GM03348 (cell line): ENCODE data around the gene C1QL2.

ENCODE experiments used
- DNase-seq: peaks from one replicate; pipeline ENCODE4 v3.0.0; 2012; ENCODE audit warnings: low spot score

The C1QL2 gene

DNA sequence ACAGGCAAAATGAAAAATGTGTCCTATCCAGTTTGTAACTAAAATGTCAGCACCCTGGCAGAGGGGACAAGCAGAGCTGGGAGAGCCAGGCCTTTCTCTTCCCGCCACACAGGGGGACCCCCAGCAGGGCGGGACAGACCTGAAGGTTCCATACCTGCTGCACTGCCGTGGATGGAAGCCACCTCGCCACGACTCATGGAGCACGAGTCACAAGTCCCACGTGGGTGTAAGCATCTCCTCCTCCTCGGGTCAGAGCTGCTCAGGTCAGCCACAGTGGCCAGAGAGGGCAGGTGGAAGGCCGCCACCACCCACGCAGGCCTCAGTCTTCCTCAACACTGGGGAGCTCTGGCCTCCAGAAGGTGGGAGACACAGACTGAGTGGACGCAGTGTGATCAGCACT is 21.0 kb downstream of the C1QL2 start:
- DNase-seq, result no peak

DNA sequence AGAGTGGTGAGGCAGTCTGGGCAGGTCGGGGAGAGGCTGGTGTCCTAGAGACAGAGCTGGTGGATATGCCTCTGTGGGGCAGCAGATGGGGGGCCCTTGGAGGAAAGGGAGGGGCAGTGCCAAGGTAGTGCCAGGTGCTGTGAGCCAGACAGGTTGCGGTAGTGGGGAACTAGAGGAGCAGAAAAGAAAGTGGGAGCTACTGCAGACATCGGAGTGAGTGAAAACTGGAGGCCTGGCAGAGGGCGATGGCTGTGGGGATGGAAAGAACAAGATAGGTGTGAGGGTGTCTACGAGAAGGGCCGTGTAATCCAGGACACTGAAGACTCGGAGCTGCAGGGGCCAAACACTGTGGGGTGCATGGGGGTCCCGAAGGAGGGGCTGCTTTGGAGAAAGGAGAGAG is 21.7 kb downstream of the C1QL2 start:
- DNase-seq, result no peak

DNA sequence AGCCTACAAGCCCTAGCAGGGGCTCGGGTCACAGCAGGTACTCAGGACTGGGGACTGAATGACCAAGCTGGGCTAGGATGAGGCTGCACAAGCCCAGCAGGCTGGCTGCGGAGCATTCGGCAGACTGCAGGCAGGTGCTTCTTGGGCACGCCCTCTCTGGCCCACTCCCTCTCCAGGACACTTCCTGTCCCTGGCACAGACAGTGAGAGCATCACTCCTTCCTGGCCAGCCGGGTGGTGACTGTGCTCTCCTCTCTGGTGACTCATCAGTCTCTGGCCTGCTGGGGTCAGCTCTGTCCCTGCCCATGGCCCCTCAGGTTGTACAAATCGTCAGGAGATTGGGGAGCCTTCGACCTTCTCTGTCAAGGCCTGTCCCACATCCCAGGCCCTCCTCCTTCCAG is 22.5 kb downstream of the C1QL2 start:
- no peak for DNase-seq

DNA sequence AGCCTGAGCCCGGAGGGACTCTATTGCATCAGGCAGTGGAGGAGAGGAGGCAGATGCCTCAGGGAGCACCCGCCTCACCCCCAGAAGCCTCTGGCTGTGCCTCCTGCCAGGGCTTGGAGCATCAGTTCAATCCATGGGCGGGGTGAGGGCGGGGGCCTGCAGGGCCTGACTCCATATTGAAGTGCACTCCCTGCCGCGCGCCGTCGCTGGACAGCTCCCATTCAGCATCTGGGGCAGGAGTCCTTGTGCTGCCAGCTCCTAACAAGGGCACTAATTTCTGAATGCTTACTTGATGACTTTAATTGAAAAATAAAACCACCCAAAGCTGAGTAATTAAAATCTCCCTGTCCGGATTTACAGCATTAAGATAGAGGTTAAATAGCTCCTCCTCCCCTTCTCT is 23.8 kb downstream of the C1QL2 start:
- no peak for DNase-seq

DNA sequence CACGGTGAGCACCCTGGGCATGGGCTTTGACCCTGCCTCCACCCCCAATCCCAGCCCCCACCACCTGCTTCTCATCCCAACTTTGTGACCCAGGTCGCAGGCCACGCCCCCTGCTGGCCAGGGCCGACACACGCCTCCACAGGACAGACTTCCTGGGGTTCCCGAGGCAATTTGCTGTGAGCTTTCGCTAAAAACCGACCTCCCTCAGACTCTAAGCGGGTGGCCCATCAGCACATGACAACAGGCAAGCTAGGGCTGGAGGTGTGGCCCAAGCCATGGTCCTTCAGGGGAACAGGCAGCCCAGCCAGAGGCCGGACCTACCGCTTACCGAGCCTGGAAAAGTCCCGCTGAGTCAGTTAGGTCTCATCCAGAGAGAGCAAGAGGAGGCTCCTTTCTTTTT is 31.9 kb downstream of the C1QL2 start:
- peak; percentile 58 for DNase-seq

DNA sequence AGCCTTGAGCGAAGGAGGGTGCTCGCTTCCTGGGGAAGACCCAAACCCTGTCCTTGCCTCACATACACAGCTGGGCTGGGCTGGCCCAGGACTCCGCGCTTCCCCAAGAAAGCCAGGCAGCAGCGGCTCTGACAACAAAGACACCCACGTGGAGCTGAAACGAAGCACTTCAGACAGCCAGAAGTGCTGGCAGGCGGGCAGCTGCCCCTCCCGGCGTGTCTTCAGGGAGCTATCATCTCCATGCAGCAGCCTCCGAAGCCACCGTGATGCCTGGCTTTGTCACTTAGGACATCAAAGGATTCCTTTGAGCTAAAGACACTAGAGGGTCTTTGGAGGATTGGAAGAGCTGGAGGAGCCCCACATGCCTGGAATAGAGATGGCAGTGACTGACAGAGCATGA is 35.2 kb downstream of the C1QL2 start:
- DNase-seq, result no peak

DNA sequence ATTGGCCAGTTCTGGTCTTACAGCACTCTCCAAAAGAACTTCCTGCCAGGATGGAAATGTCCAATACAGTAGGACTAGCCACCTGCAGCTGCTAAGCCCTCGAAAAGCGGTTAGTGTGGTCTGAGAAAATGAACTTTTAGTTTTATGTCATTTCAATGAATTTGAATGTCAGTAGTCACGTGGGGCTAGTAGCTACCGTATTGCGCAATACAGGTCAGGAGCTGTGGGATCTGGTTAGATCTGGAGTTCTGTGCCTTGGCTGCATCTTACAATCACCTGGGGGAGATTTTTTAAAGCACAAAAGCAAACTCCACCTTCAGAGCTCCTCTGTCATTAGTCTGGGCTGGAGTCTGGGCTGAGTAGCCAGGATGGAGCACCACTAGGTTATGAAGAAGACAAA is 35.9 kb downstream of the C1QL2 start:
- DNase-seq, result no peak

DNA sequence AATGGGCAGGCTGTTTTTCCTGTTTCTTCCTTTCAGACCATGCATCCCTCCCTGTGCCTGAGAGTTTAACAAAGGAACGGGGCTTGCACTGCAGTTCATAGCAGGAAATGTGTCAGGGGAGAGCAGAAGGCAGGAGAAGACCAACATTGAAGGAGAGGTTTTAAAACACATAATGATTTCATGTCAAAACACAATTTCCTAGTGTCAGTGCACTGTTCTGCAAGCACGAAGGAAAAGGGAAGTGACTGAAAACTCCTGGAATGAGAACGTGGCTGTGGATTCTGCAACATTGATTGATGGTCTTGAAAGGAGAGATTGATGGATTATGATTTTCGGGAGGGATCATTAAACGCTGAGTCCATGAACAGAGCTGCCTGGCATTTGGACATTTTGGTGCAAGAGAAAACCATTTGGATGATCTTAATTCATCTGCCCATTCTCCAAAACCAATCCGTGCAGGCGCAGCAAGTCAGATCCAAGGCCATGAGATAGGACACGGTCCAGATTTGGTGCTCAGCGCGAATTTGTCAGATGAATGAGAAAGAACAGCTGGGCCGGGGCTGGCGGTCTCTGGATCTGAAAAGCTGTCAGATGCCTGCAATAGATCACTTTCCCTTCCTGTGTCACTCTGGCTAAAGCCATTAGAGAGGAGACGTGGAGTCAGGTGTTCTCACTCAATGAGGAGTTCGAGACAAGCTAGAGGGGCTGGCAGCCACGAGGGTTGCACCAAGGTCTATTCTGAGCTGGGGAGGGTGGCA is 38.4 kb downstream of the C1QL2 start:
- no peak for DNase-seq

DNA sequence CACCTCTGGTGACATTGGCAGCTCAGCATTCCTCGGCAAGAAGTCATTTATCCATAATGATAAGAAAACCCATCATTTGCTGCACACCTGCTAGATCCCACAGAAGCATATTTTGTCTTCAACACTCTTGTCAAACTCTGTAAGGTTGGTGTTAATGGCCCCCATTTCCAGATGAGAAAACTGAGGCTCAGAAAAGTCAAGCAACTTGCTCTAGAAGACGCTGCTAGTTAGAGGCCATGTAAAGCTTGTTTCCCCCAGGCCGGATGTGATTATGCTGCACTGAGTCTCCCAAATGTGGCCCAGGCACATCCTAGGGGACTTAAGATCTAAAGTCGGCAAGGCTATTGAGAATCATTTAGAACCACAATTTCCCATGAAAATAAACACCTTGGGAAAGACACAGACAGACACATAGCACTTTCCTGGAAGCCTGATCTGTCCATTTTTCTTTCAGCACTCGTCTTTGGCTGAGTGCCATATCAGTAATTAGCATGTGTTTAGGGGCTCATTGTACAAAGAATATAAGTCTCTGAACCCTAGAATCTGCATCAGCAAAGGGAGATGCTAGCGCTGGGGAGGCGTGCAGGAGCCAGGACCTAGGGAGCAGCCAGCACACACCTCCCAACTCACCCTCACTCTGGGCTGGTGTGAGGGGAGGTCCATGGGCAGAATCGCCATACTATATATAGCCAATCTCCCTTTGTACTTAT is 39.3 kb downstream of the C1QL2 start:
- DNase-seq, result no peak

DNA sequence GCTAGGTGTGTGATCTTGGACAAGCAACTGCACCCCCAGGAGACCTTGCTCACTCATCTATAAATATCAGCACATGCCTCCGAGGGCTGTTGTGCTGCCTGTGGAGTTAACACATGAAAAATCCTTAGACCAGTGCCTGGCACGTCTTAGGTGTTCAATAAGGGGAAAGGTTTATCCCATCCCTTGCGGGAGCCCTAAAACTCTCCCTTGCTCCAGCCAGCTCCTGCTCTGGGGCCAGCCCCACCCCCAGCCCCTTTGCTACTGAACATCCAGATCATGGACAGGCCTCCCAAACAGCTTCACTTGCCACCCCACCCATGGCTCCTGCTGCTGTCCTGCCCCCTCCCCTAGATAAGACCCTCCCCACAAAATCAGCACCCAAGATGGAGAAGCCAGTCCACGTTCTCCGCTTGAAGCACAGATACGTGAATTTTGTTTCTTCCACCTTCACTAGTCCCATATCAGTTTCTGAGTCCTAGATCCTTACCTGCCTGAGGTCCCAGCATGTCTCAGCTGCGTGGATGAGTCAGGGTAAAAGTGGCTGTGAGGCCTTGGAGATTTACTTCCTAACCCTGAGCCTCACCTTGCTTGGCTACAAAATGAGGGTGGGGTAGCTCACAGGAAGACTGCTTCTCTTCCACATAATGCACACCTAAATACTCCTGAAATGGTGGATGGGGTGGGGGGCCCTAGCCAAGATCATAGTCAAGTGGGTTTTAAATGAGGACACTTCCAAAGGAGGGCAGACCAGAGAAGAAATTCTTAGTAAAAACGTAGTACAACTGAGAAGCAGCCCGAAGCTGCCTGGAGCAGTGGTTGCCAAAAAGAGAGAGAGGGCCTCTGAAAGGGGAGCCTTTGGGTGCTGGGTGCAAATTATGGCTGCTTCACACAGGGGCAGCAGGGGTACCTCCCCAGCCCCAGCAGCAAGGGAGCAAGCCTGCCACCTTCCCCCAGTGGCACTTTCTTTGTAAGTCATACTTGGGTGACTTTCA is 40.4 kb downstream of the C1QL2 start:
- no peak for DNase-seq

DNA sequence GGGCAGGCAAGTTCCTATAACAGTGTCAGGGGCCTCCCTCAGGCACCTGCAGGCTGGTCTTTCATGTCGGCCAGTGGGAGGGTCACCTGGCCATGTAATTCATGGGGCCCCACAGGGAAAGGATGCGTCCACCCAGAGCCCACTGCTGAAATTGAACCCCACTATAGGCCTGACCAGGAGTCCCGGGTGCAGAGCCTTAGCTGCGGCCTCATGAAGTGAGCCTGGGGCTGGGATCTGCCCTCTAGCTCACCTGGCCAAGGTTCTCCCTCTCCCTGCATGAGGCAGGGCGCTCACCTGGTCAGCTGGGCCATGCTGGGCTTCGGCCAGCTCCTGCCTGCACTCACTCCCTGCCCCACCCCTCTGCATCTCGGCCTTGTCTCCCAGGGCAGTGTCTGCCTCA is 41.1 kb downstream of the C1QL2 start:
- no peak for DNase-seq

DNA sequence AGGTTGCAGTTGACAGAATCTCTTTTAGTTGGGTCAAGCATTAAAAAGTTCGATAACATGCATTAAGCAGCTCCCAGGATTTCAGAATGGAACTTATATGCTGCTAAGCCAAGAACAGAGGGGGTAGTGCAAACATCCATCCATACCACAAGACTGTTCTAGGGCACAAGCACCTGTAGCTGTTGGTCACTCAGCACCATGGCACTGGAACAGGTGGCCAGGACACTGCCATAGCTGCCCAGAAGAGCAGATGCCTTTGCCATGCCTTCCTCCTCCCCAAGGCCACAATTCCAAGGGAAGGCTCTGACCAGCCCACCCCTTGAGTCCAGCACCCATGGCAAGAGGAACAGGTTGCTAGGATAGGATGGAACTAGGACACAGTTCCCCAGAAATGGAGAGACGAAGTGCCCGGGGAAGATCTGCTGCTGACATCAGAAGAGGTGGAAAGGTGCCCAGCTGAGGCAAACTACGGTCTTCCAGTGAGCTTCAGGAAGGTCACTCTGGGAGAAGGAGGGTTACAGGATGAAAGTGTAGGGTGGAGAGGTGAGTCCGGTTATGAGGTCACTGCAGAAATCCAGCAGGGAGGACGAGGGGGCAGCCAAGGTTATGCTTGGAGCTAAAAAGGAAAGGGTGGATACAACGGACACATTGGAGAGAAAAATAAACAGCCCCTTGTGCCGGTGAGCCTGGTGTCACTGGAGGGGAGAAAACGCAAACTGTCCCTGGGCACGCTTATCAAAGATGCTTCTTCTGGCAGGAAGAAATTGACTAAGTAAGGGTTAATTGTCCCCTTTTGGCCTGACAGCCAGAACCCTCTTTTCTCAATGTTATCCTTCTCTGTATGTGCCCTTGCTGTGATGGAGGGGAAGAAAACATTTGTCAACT is 41.9 kb downstream of the C1QL2 start:
- DNase-seq, result no peak

DNA sequence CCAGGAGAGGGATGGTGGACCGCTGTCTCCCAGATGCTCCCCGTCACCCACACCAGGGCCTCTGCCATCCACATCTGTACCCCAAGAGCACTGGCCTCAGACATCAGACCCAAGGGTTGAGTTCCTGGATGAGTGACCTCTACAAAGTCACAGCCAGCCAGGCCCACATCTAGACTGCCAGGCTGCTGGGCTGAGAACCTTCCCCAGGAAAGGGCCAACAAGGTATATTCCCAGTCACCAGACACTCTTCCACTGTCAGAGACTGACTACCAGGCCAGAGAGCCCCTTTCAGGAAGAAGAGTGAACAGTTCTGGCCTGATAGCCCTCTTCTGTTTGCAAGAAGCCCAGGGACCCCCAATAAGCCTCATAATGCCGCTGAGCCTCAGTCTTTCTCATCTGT is 44.3 kb downstream of the C1QL2 start:
- DNase-seq, result no peak

DNA sequence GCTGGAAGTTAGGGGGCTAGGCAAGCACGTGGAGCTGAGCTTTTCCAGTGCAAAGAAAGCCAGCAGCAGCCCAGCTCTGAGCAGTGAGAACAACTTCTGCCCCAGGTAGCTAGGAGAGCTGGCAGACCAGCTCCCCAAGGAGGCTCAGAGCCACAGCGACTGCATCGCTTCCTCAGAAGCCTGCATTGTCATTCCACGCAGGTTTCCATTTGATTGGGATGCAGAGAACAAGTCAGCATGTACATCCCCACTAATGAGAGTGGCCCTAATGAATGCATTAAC is 45.1 kb downstream of the C1QL2 start:
- DNase-seq, result no peak

DNA sequence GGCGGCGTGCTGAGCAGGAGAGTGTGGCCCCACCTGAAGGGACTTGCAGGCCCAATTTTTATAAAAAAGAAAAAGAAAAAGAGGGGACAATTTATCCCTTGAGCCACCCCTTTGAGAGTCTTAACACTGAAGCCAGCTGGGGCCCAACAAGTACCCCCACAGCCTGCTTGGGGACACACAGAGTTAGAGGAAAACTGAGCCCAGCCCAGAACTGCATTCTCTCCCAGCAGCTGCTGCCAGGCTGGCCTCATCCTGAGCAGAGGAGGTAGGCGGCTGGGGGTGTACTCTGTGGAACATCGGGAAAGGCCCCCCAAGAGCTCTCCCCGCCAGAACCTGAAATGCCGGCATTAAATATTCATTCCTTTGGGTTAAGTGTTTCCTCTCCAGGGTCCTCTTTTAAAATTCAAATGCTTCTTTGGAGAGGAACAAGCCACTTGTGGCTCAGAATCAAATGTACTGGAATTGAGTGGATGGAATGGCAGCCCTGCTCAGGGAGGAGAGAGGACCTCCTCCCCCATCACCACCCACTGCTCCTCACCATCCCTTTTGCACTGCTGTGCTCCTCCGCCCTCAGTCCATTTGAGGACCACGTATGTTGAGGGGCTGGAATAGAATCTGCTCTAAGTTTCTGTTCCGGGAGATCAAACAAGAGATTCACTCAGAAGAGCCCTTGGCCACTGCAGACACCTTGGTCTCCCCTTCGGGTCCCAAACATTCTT is 45.6 kb downstream of the C1QL2 start:
- DNase-seq, result no peak

DNA sequence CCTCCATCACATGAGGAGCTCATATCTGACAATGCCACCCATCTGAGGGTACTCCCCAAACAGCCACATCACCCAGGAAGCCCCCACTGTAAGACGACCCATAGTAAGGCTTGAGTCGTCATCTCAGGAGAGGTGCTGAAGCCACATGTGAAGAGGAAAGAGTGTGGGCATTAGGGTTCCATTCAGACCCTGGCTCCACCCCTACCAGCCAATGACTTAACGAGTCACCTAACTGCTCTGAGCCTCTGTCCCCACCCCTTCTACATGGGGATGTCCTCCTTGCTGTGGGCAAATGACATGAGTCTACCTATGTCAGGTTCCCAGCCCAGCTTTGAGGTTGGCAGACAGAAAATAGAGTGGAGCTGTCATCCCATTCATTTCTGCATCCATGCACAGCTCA is 46.3 kb downstream of the C1QL2 start:
- no peak for DNase-seq

DNA sequence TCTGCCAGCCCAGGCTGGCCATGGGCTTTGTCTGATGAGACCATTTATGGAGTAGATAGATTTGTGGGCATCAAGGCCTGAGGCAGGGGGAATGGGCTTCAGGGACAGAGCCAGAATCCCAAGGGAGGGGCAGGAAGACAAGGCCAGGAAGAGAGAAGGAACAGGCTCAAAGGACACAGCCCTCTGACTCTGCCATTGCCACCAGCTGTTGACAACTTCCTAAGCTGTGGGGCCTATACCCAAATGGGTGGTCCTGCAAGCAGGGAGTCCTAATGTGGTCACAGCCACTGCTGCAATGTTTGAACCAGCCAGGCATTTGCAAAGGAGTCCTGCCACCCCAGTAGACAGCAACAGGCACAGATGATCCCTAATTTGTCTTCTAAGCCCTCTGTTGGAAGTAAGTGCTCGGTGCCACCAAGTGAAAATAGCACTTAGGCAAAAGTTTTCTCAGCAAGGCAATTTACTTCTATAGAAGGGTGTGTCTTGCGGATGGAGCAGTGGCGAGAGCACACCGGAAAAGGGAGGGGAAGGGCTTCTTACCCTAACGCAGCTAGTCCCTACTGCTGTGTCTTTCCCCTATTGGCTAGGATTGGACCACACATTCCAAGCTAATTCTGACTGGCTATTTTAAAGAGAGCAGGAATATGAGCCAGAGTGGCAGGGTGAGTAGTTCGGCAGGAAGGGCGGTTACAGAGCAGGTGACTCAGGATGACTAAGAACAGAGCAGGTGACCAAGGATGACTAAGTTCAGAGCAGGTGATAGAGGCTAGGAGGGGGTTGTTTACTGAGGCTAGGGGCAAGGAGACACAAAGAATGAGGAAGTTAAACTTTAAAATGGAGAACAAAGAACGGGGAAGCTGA is 47.2 kb downstream of the C1QL2 start:
- DNase-seq, result no peak

DNA sequence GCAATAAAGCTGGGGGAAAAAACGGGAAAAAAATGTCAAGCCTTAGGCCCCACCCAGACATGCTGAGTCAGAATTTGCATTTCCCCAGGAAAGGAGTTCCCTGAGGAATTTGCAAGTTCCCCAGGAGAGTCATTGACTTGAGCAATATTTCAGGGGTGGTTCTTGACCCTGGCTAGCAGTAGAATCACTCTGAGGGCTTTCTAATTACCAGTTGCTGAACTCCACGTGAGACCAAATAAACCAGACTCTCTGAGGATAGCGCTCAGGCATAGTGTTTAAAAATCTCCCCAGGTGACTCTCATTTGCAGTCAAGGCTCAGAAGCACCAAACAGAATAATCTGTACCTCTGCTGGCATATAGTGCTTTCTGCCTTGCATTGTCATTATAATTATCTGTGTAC is 48.7 kb downstream of the C1QL2 start:
- no peak for DNase-seq

DNA sequence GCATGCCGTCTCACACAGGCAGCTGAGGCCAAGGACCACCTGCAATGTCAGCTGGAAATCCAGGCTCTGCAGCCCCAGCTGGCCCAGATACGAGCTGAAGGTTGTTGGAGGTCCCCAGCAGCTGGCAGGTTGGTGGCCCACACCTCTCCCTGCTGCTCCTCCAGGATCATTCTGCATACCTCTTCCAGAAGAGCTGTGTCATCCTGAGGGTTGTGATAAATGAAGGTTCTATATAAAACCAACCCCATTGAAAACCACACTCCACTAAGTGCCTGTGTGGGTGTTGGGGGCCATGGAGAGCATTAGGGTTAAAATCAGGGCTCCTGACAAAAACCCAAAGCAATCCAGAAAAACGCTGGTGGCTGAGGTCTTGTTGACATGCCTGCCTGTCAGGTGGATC is 50.4 kb downstream of the C1QL2 start:
- DNase-seq, result no peak

DNA sequence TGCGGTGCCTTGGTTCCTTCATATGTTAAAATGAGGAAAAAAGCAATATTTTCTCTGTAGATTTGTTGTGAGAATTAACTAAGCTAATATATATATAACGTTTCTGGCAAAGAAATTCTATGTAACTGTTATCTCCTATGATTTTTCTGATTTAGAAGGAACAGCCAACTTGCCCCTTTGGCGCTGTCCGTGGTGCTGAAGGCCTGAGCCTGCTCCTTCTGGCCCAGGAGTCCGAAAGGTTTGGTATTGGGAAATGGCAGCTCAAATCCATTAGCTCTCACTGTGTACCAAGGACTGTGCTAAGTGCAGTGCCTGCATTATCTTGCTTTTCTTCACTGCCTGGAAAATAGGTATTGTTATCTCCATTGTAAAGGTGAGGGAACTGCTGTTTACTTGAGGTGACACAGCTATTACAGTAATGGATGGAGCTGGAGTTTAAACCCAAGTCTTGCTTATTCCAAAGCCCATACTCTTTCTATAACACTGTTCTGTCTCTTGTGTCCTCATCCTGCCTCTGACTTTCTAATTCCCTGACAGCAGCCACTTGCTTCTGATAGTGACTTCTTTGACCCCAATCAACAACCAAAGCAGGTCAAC is 52.2 kb downstream of the C1QL2 start:
- DNase-seq, result no peak
